Loucy (cell line): ENCODE measurements around the gene NAALADL2.

Experiments
- CTCF ChIP-seq: fragments of 200-600 bp; sonication (generic); conservative IDR thresholded peaks from 2 replicates; pipeline ENCODE4 v1.5.1; 2014; ENCODE audit warnings: mild to moderate bottlenecking, antibody characterized with exemption, low read length
- EZH2phosphoT487 ChIP-seq: fragments of 200-600 bp; IDR thresholded peaks from 2 replicates; pipeline ENCODE4 v1.6.1; 2018; ENCODE audit warnings: antibody characterized with exemption, mild to moderate bottlenecking, moderate library complexity, borderline replicate concordance

GRCh38 chr3:175211466-175211865 lies 352.3 kb downstream of the NAALADL2 start:
- no peak for TF ChIP-seq EZH2phosphoT487
- TF ChIP-seq CTCF = no peak
